Measurements from ENCODE around the gene DGKZ. TPM values are rescaled to one million over a fixed set of nuclear protein-coding genes. Genes with fewer than 3 reads are reported as not detected.

The DGKZ gene
- total RNA-seq, 3 donors from 2014 or later = 42.3 to 46.5 (median 46.2) TPM

- H3K4me3 ChIP-seq = no peak overlapping the region
- peak; percentile 54 to 83 for DNase-seq (ENCODE audit: low spot score in 2 of 2)
Observed at GRCh38 chr11:46308631-46309419, 38.4 kb upstream of the DGKZ start.

GRCh38 chr11:46309814-46310259 lies 37.4 kb upstream of the DGKZ start:
- H3K9me3 ChIP-seq = no peaks in the 10 kb centered on the region
- DNase-seq (ENCODE audit: low spot score in 2 of 2) = no peak
- no peaks in the 10 kb centered on the region for H3K36me3 ChIP-seq
- no peak overlapping the region for H3K4me3 ChIP-seq
- H3K4me1 ChIP-seq = no peaks in the 10 kb centered on the region
- TF ChIP-seq POLR2AphosphoS5 (IDR thresholded peaks at IDR 0.05) (no peak), CTCF (IDR thresholded peaks at IDR 0.05) (no peak), POLR2A (IDR thresholded peaks at IDR 0.05) (no peak)
- no peak overlapping the region for H3K27ac ChIP-seq
- intact Hi-C loops (cut with DNase I; ENCODE audit: low total_unique reads) = loop anchor here (10.0 kb wide), 1 partner anchor 75 kb away; no protein-coding TSS in a partner anchor
- no peaks in the 10 kb centered on the region for H3K27me3 ChIP-seq

More at GRCh38 chr11:46308631-46309419, 38.4 kb upstream of the DGKZ start:
- Histone ChIP-seq H3K27me3 (no peaks in the 10 kb centered on the region), H3K9me3 (no peaks in the 10 kb centered on the region), H3K4me1 (no peaks in the 10 kb centered on the region), H3K36me3 (no peaks in the 10 kb centered on the region), H3K27ac (no peak overlapping the region)
- intact Hi-C loops (cut with DNase I; ENCODE audit: low total_unique reads) = no loop called here
- TF ChIP-seq CTCF (IDR thresholded peaks at IDR 0.05) (peak; percentile 85 to 91 (median 91)), POLR2AphosphoS5 (IDR thresholded peaks at IDR 0.05) (no peak)

- Histone ChIP-seq H3K36me3 (no peaks in the 10 kb centered on the region), H3K27me3 (no peaks in the 10 kb centered on the region), H3K9me3 (no peaks in the 10 kb centered on the region), H3K27ac (no peak overlapping the region), H3K4me3 (no peak overlapping the region), H3K4me1 (no peaks in the 10 kb centered on the region)
- intact Hi-C loops (cut with DNase I; ENCODE audit: low total_unique reads) = loop anchor here (10.0 kb wide), 1 partner anchor 80 kb away; no protein-coding TSS in a partner anchor
- DNase-seq (ENCODE audit: low spot score in 2 of 2) = peak in 1 of 2 donors; percentile 65
- TF ChIP-seq POLR2A (IDR thresholded peaks at IDR 0.05) = no peak
- no peak for TF ChIP-seq POLR2AphosphoS5 (IDR thresholded peaks at IDR 0.05)
- peak; percentile 58 to 85 (median 73) for TF ChIP-seq CTCF (IDR thresholded peaks at IDR 0.05)
Observed at GRCh38 chr11:46315033-46315738, 32.1 kb upstream of the DGKZ start.

- DNase-seq (ENCODE audit: low spot score in 2 of 2) = no peak
- Histone ChIP-seq H3K27me3 (no peaks in the 10 kb centered on the region), H3K36me3 (no peaks in the 10 kb centered on the region), H3K27ac (no peak overlapping the region), H3K4me3 (no peak overlapping the region), H3K4me1 (no peaks in the 10 kb centered on the region), H3K9me3 (no peaks in the 10 kb centered on the region)
- TF ChIP-seq CTCF (IDR thresholded peaks at IDR 0.05) (no peak), POLR2A (IDR thresholded peaks at IDR 0.05) (no peak), POLR2AphosphoS5 (IDR thresholded peaks at IDR 0.05) (no peak)
- intact Hi-C loops (cut with DNase I; ENCODE audit: low total_unique reads) = loop anchor here (10.0 kb wide), 1 partner anchor 81 kb away; no protein-coding TSS in a partner anchor
Observed at GRCh38 chr11:46315783-46316563, 31.3 kb upstream of the DGKZ start.
